GM20000 (cell line): Measurements from ENCODE around the gene CD53.
"Not testable (repeated sequence)": the region's sequence is repeated elsewhere in the genome, so short reads cannot be mapped to it uniquely, and the experiment has no call there.

Experiments
- DNase-seq: peaks from one replicate; pipeline ENCODE4 v3.0.0; 2012; ENCODE audit warnings: low spot score
- CTCF ChIP-seq: IDR thresholded peaks from 2 replicates; pipeline ENCODE4 v1.5.1; 2012; ENCODE audit warnings: mild to moderate bottlenecking, control low read depth; ENCODE audit errors: extremely low read depth, missing control alignments

CD53 gene

GRCh38 chr1:110856410-110856809 lies 16.5 kb upstream of the CD53 start:
- DNase-seq, result no peak
- no peak for TF ChIP-seq CTCF

- TF ChIP-seq CTCF, result no peak
- no peak for DNase-seq
Observed at GRCh38 chr1:110857964-110858948, 14.7 kb upstream of the CD53 start.

- no peak for DNase-seq
- no peak for TF ChIP-seq CTCF
Observed at GRCh38 chr1:110859062-110859461, 13.9 kb upstream of the CD53 start.

GRCh38 chr1:110860174-110860573 lies 12.8 kb upstream of the CD53 start:
- DNase-seq, result no peak
- no peak for TF ChIP-seq CTCF

GRCh38 chr1:110860620-110861019 lies 12.3 kb upstream of the CD53 start:
- DNase-seq, result not testable (repeated sequence)

- not testable (repeated sequence) for DNase-seq
Observed at GRCh38 chr1:110861942-110862341, 11.0 kb upstream of the CD53 start.

- no peak for TF ChIP-seq CTCF
- DNase-seq, result no peak
Observed at GRCh38 chr1:110864287-110864686, 8.7 kb upstream of the CD53 start.

GRCh38 chr1:110870721-110871388 lies 2.1 kb upstream of the CD53 start:
- no peak for TF ChIP-seq CTCF

More at GRCh38 chr1:110870721-110871388, 2.1 kb upstream of the CD53 start:
- no peak for DNase-seq
